T-helper 2 cell (primary cell): Measurements from ENCODE around the gene TERC.

Source experiments
- DNase-seq, 5 experiments: peaks; one replicate each; pipeline versions ENCODE4 v3.0.0 to v3.0.0-alpha.2; 2012 to 2022
- total RNA-seq, 2 donors: gene quantifications; one replicate each; lab custom pipeline; 2026; lab: John Stamatoyannopoulos, UW

TERC gene
- total RNA-seq: 0 to 0.67 reads per million in 2 donors

GRCh38 chr3:169764882-169765612 is at the start of gene TERC:
Gene TERC, minus strand, starts transcription at chr3:169765060.
- peak; percentile 73 to 97 (median 87) for DNase-seq

- DNase-seq: peak; percentile 20 to 92 (median 56)
Observed at GRCh38 chr3:169813757-169814517, 49.1 kb upstream of the TERC start.

GRCh38 chr3:169813278-169813677 is 48.4 kb upstream of the TERC start:
- peak in 1 of 5 experiments; percentile 4 for DNase-seq

GRCh38 chr3:169812332-169813235 is 47.7 kb upstream of the TERC start, which contains the start of the genes LRRC34 and LRRIQ4:
Gene LRRC34, minus strand, starts transcription at chr3:169812904. Its CDS starts 356 bp downstream, at chr3:169812548.
Gene LRRIQ4, plus strand, starts transcription at chr3:169812870. Its CDS starts 9,052 bp downstream, at chr3:169821922.
- peak; percentile 18 to 78 (median 45) for DNase-seq

DNA sequence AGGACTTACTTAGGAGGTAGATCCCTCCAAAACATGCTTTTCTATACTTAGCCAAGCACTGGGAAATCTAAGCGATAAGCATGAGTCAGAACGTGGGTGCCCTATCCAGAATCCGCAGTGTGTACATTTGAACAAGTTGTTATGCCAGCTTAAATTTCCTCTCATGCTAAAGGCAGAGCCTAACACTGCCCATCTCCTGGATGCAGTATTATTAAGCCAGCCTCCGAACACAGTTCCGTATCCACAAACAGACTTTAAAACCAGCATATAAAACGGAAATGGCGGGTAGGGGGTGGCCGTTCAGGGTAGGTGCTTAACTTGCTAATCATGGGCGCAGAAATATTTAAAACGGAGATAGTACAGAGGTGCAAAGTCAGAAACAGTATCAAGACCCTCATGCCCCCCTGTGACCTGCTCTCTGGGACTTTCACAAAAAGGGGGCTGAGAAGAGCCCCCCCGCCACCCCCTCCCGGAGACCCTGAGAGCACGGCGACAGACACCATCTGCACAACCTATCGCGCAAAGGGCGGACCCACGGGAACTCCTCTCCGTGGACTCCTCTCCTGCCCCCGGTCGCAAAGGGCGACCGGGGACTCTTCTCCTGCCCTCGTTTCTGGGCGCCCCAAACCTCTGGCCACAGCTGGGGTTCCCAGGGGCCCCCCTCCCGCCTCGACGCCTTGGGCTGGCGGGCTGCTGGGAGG is 46.9 kb upstream of the TERC start:
- DNase-seq: peak in 1 of 5 experiments; percentile 43

DNA sequence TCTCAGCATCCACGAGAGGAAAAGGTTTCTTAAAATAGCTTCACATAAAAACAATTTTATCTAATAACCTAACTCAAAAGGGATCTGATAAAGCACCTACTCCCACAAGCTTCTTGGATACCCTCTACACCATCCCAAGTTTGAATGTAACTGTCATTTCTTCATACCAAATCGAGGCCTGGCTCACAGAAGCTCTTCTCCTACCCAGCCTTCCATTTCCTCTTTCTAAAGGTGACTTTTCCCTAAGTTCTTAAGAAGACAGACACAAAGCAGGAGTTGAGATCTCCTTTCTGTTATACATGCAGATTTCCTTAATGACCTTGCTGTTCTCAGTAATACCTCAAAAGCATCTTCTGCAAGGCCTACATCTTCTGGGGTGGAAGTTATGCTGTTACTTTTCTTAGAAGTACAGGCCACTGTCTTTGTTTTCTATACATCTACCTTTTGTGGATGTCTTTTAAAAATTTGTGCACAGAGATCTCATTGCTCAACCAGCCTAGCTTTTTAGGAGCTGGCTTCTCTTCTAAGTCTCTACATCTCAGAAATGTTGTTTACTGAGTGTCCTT is 44.5 kb upstream of the TERC start:
- DNase-seq: no peak

DNA sequence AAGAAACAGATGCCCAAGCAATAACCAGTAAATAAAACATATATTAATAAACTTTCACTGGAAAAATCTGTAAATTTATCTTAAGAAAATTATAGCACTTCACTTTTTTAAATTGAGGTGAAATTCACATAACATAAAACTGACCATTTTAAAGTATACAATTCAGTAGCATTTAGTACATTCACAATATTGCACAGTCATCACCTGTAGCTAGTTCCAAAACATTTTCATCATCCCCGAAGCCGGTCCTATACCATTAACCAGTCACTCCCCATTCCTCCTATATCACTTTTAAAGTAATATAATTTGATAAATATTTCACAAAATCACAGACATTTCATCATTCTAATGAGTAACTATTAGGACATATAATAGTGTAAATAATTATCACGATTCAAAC is 39.8 kb upstream of the TERC start:
- DNase-seq: no peak

GRCh38 chr3:169792359-169792758 is 27.5 kb upstream of the TERC start:
- no peak for DNase-seq

GRCh38 chr3:169790687-169791429 is 26.0 kb upstream of the TERC start:
- DNase-seq: no peak

- DNase-seq: no peak
Observed at GRCh38 chr3:169790219-169790618, 25.4 kb upstream of the TERC start.

DNA sequence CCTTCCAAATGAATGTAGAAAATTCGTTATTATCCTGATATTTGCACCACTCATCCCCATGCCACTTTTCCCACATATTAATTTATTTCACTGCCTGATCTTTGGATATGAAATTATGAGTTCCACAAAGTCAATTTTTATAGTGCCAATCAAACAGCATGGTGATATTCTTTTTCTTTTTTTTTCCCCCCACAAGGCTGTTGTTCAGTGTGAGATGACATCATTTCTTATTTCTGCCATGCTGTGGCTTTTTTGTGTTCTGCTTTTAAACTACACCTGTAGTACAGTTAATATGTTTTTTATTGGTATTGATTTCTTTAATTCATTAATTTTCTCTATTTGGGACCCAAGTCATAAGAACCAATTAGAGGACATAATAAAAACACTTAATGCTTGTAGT is 22.9 kb upstream of the TERC start:
- no peak for DNase-seq

DNA sequence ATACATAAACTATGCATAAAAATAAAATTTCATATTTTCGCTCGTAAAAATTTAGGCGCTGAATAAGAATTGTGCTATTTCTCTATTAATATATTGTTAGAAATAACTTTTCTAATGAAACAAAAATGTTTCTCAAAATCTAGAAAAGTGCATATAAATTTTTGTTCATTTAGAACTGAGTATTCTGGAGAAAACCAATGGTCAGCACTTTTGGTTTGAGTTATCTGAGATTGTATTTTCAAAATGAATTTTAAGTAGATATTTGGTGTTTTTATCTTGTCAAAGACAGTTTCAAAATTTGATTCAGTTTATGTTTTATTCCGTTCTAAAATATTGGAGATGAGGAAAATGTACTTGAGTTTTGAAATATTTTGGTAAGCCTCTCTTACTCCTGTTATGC is 22.3 kb upstream of the TERC start:
- no peak for DNase-seq

DNA sequence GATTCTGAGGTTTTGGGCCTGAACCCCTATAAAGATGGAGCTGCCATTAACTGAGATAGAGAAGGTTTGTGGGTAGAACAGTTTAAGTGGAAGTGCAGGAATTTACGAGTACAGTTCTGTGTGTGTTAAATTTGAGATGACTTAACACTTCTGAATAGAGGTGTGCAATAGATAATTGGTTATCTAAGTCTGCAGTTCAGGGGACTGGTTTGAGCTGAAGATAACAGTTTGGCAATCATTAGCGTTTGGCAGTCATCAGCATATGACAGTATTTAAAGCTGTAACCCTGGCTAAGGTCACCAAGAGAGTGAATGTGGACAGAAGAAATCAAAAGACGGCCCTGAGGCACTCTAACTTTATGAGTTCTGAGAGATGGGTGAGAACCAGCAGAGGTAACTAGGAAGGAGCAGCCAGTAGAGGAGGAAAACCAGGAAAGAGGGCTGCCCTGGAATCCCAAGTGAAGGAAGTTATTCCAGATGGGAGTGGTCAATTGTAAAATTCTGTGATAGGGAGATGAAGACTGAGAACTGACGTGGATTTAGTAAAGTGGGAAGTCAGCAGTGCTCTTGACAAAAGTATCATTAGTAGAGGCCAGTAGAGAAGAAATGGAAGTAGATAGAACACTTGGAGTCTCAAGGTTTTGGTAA is 16.5 kb upstream of the TERC start:
- DNase-seq: no peak

GRCh38 chr3:169780742-169781141 is 15.9 kb upstream of the TERC start:
- peak in 1 of 5 experiments; percentile 47 for DNase-seq

GRCh38 chr3:169777822-169778221 is 13.0 kb upstream of the TERC start:
- no peak for DNase-seq

DNA sequence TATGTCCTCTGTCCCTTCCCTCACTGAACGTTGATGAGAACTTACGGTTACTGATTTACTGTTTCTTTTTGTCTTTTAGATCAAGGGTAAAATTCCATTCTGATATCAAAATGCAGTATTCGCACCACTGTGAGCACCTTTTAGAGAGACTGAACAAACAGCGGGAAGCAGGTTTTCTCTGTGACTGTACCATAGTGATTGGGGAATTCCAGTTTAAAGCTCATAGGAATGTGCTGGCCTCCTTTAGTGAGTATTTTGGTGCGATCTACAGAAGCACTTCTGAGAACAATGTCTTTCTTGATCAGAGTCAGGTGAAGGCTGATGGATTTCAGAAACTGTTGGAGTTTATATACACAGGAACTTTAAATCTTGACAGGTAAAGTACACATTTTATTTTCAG is 9.3 kb upstream of the TERC start:
- DNase-seq: no peak

DNA sequence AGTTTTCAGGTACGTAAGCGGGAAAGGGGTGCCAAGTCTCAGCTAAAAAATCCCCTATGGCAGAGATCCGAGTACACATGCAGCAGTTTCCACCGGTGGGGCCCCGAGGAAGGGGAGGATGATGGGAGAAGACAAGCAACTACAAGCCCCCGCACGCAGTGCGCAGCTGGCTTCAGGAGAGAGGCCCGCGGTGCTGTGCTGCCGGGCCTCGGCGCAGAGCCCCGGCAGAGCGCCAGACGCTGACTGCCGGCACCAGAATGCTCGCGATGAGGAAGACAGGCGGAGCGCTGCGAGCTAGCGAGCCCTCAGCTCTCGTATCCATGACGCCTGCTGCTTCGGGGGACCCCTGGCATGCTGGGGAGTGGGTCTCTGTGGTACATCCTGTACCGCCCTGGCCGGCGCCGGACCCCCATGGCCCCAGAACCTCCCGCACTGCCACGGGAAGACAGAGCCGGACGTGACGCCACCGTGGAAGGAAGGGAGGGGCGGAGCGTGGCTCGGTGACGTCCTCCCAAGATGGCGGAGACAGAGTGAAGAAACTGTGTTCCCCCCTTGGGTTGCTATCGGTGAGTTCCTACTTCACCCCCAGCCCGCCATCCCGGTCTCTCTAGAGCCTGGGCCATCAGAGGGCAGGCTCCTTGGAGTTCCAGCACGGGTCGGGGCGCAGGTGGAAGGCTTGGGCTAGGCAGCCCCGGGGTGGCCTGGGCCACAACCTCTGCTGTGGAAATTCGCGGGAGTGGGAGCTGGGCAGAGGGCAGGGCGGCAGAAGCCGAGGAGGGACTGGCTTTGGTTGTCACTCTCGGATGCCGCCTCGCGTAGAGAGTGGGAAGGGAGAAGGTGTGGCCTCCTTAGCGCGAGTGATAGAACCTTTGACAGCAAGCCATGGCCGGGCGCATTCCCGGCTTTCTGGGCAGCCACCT is 8.3 kb upstream of the TERC start, which contains the start of gene MYNN:
TSS of gene MYNN (plus strand) at position 500 of the 920 bp plus-strand sequence. CDS start 900 bp downstream, outside the sequence.
- DNase-seq: peak; percentile 77 to 94 (median 89)

GRCh38 chr3:169772305-169772896 is 7.5 kb upstream of the TERC start:
- peak in 2 of 5 experiments; percentile 56 to 74 for DNase-seq
